NK-92 treated with Interleukin-12 subunit alpha and Interleukin-12 subunit beta, amount 100 ng/mL, for 24 hours (cell line): ENCODE measurements around the gene MCC.

Experiments used
- DNase-seq: peaks from one replicate; lab custom pipeline; 2025; lab: John Stamatoyannopoulos, UW

Gene MCC

GRCh38 chr5:113053511-113053995 is 434.7 kb downstream of the MCC start:
- no peak for DNase-seq

- DNase-seq, result no peak
These were observed 436.0 kb downstream of the MCC start for GRCh38 chr5:113052041-113052795.

- DNase-seq, result no peak
These were observed 437.4 kb downstream of the MCC start for GRCh38 chr5:113050721-113051382.

- no peak for DNase-seq
These were observed 439.3 kb downstream of the MCC start for GRCh38 chr5:113048931-113049330.

- no peak for DNase-seq
These were observed 440.3 kb downstream of the MCC start for GRCh38 chr5:113047733-113048652.

GRCh38 chr5:113047234-113047633 is 441.0 kb downstream of the MCC start:
- no peak for DNase-seq

- no peak for DNase-seq
These were observed 443.3 kb downstream of the MCC start for GRCh38 chr5:113044776-113045465.

- DNase-seq, result no peak
These were observed 444.7 kb downstream of the MCC start for GRCh38 chr5:113043491-113043931.

- no peak for DNase-seq
These were observed 445.6 kb downstream of the MCC start for GRCh38 chr5:113042491-113043243.

GRCh38 chr5:113040672-113041260 is 447.5 kb downstream of the MCC start:
- DNase-seq, result no peak

GRCh38 chr5:113039934-113040285 is 448.3 kb downstream of the MCC start:
- DNase-seq, result no peak

- DNase-seq, result no peak
These were observed 448.9 kb downstream of the MCC start for GRCh38 chr5:113039229-113039933.

GRCh38 chr5:113038714-113039113 is 449.5 kb downstream of the MCC start:
- no peak for DNase-seq

- DNase-seq, result no peak
These were observed 450.1 kb downstream of the MCC start for GRCh38 chr5:113038136-113038535.

- no peak for DNase-seq
These were observed 451.4 kb downstream of the MCC start for GRCh38 chr5:113036826-113037225.

- DNase-seq, result no peak
These were observed 451.9 kb downstream of the MCC start for GRCh38 chr5:113036321-113036720.

- no peak for DNase-seq
These were observed 453.2 kb downstream of the MCC start for GRCh38 chr5:113035096-113035495.

- DNase-seq, result no peak
These were observed 454.0 kb downstream of the MCC start for GRCh38 chr5:113034182-113034773.

GRCh38 chr5:113031557-113031956 is 456.7 kb downstream of the MCC start:
- no peak for DNase-seq

GRCh38 chr5:113031104-113031503 is 457.1 kb downstream of the MCC start:
- DNase-seq, result no peak
